Activated T-helper 1 cell treated with anti-CD3 and anti-CD28 coated beads, Interleukin-12 subunit alpha, Interleukin-12 subunit beta, Interleukin-2, Interleukin-4 antibody, amounts not matched to agents 30 ng/mL and 10 ng/mL and 1 ng/mL, durations not matched to agents 14 hours and 24 hours and 36 hours (primary cell): ENCODE measurements around the gene RNF43. TPM values are rescaled to one million over a fixed set of nuclear protein-coding genes. Genes with fewer than 3 reads are reported as not detected.

Source experiments
- DNase-seq: peaks from one replicate; pipeline ENCODE4 v3.0.0; 2021; ENCODE audit warnings: low spot score
- H3K27ac Mint-ChIP-seq: one replicate; pipeline ENCODE4 v1.8.0; 2021; ENCODE audit warnings: mild to moderate bottlenecking, mixed read lengths
- H3K27me3 Mint-ChIP-seq: one replicate; pipeline ENCODE4 v1.8.0; 2022; ENCODE audit warnings: mild to moderate bottlenecking, moderate library complexity, mixed read lengths; ENCODE audit not compliant: insufficient read depth
- H3K36me3 Mint-ChIP-seq: one replicate; pipeline ENCODE4 v1.8.0; 2021; ENCODE audit warnings: low read depth, mixed read lengths
- H3K4me1 Mint-ChIP-seq: one replicate; pipeline ENCODE4 v1.8.0; 2021; ENCODE audit warnings: low read depth, mixed read lengths
- H3K4me3 Mint-ChIP-seq: one replicate; pipeline ENCODE4 v1.8.0; 2021; ENCODE audit warnings: mild to moderate bottlenecking, moderate library complexity, mixed read lengths
- H3K9me3 Mint-ChIP-seq: one replicate; pipeline ENCODE4 v1.8.0; 2021; ENCODE audit warnings: mixed read lengths
- intact Hi-C: fragments of 100-400 bp; cut with micrococcal nuclease; formaldehyde crosslinking; loops from one replicate; pipeline ENCODE4 v1.15.1; 2024
- total RNA-seq: library from RNA; stranded (reverse); gene quantifications from 2 replicates; pipeline ENCODE4 v1.2.3, GENCODE V29; 2022

The RNF43 gene
- total RNA-seq, 1 donor from 2014 or later, result 0.47 TPM

DNA sequence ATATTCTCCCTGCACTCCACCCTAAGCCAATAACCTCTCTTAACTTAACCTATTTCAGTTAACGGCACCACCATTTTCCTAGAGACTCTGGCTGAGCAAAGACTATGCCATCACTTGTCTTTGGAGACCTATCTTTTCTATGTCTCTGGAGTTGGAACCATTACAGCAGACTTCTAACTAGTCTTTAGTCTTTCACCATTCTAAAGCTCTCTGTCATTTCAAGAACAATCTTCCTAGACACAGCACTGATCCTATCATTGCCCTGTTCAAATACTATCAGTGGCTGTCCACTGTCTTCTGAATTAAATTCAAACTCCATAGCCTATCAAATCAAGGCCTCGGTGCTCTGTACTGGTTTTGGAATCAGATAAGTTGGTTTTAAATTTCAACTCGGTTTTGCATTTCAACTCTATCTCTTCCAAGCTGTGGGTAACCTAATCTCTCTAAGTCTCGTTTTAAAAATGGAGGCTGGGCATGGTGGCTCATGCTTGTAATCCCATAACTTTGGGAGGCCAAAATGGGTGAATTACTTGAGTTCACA, 31.9 kb downstream of the RNF43 start:
- Mint-ChIP-seq H3K4me1 (peaks cover 25% of the 10 kb centered on the region), H3K36me3 (peaks cover 1% of the 10 kb centered on the region), H3K4me3 (no peak overlapping the region), H3K27me3 (peaks cover 3% of the 10 kb centered on the region), H3K9me3 (no peaks in the 10 kb centered on the region), H3K27ac (no peak overlapping the region)
- DNase-seq, result no peak
- intact Hi-C loops, result no loop called here

DNA sequence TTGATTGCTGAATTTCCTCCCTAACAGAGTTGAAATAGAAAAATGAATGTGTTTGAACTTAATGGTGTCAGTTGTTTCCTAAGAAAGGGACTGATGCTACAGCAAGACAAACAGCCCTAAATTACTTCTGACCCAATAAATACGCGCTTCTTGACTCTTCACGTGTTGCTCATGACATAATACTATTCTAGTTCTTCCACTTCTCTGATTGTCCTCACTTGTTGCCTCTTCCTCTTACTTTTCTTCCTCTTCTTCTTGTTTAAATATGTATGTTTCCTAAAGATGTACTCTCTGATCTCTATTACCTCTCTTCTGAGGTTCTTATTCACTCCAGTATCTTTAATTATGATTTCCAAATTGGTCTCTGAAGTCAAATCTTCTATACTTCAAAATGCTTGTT, 32.4 kb downstream of the RNF43 start:
- Mint-ChIP-seq H3K36me3 (peaks cover 1% of the 10 kb centered on the region), H3K27ac (no peak overlapping the region), H3K9me3 (no peaks in the 10 kb centered on the region), H3K4me1 (peaks cover 30% of the 10 kb centered on the region), H3K27me3 (peaks cover 3% of the 10 kb centered on the region), H3K4me3 (no peak overlapping the region)
- intact Hi-C loops, result no loop called here
- DNase-seq, result no peak

DNA sequence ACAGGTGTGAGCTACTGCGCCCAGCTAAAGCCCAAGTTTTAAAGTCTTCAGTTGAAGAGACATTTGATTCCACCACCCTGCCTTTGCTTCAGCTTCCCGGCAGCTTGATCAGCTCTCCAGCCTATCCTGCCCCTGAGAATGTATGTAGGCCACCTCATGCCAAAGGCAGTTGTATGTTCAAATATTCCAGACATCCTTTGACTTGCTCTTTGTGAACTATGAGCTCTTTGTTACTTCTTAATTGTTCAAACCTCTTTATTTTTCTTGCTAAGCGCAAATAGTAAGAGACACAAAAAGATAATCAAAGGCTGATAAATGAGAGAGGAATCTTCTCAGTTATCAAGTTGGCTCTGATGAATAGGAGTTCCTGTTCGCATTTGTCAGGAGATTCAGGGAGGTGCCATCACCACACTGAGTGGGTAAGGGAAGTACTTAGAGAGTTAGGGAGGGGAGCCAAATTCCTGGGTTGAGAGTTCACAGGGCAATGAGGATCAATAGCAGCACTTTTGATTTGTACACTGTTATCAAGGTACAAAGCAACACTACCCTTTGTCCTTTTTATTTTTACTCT, 33.4 kb downstream of the RNF43 start:
- H3K4me1 Mint-ChIP-seq, result peaks cover 40% of the 10 kb centered on the region
- intact Hi-C loops, result loop anchor here (2.0 kb wide), 2 partner anchors 37 to 39 kb away; no protein-coding TSS in a partner anchor

DNA sequence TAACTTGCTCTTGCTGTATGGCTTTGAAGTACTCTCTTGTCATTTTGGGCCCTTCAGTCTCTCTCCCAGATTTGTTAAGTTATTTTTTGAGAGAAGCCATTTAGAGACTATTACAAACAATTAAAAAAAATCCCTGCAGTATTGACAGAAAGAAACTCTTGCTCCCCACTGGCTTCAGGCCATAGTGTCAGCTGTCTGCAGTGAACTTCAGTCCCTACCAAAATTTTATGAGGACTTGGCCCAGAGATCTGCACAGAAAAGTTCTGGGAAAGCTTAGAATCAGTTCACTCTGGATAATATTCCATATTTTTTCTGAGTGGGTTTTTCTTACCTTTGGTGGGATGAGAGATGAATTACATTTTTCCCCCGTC, 34.5 kb downstream of the RNF43 start:
- H3K4me1 Mint-ChIP-seq, result peaks cover 46% of the 10 kb centered on the region
- no peaks in the 10 kb centered on the region for H3K9me3 Mint-ChIP-seq
- intact Hi-C loops, result loop anchor here (1.0 to 2.0 kb wide), 3 partner anchors 30 to 38 kb away; no protein-coding TSS in a partner anchor
- H3K4me3 Mint-ChIP-seq, result no peak overlapping the region
- DNase-seq, result no peak
- H3K27ac Mint-ChIP-seq, result peak overlapping the region; percentile 42
- H3K27me3 Mint-ChIP-seq, result no peaks in the 10 kb centered on the region
- peaks cover 3% of the 10 kb centered on the region for H3K36me3 Mint-ChIP-seq

More for the DNA sequence above, 33.4 kb downstream of the RNF43 start:
- Mint-ChIP-seq H3K4me3 (no peak overlapping the region), H3K36me3 (peaks cover 3% of the 10 kb centered on the region), H3K27me3 (peaks cover 1% of the 10 kb centered on the region), H3K9me3 (no peaks in the 10 kb centered on the region), H3K27ac (no peak overlapping the region)
- no peak for DNase-seq

DNA sequence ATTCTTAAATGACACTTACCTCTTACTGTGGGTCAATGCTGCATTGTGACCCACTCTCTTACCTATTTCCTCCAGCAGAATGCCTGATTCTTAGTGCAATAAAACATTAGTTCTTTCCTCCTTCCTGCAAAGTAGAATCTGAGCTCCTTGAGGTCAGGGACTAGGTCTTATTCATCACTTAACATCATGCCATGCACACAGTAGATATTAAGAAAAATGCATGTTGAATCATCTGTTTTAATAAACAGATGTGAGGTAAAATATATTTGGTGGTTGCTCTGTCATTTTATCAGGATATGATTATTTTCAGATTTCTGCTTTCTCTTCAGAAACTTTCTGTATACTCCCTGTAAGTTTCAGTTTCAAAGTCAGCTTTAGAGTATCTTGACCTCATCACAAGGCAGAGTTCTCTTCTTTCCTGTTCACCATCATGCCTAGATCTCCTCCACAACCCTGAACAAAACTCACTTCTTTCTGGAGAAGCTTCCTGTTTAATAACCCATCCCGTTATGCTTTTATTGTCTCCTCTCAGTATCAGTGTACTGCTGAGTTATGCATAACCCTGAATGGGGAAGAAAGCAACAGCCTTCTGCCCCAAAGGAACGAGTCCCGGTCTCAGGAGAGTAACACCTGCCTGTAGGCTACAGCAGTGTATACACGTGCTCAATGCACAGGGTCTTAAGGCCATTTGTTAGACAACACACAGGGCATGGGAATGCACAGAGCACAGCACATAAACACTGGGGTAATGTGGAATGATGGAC, 35.0 kb downstream of the RNF43 start:
- DNase-seq, result no peak
- H3K4me3 Mint-ChIP-seq, result peak overlapping the region; percentile 0
- no peaks in the 10 kb centered on the region for H3K9me3 Mint-ChIP-seq

DNA sequence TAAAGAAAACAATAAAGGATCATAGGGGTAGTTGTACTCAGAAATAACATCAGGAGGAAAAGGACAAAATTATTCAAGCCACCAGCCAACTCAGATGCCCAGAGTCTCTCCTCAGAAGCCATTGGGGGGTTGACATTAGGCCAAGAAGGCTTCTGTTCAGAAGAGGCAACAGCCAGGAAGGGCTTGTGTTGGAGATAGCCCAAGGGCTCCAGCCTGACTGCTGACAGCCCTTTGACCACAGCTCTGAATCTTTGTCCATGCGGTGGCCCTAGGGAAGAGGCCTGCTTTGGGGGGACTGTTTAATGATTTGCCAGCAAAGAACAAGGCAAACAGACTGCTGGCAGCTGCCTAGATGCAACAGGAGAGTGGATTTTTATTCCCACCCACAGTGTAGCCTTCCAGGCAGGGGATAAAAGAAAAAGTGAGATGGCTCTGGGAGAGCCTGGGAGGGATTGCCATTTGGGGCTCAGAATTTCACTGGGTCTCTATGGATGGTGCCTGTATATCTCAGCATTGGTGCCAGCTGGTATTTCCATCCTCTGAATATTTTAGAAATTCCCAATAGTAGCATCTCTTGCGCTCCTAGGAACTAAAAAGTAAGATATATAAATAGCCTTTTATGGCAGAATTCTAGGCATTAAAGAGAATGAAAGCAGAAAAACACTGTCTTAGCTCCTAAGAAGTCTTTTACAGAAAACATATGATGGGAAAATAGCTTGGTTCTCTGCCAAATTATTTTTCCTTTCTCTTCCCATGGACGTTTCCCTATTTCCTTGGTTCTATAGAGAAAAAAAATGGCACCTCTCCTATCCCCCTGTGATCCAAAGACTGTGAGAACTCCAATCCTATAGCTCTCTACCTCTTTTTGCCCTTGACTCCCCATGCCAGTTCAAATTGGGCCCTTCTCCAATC, 36.0 kb downstream of the RNF43 start:
- DNase-seq, result no peak
- intact Hi-C loops, result loop anchor here (1.0 to 2.0 kb wide), 3 partner anchors 32 to 39 kb away; no protein-coding TSS in a partner anchor
- Mint-ChIP-seq H3K27ac (no peak overlapping the region), H3K9me3 (no peaks in the 10 kb centered on the region), H3K4me3 (no peak overlapping the region), H3K36me3 (peaks cover 2% of the 10 kb centered on the region), H3K27me3 (no peaks in the 10 kb centered on the region), H3K4me1 (peaks cover 46% of the 10 kb centered on the region)

More for the DNA sequence above, 35.0 kb downstream of the RNF43 start:
- Mint-ChIP-seq H3K27me3 (no peaks in the 10 kb centered on the region), H3K36me3 (peaks cover 3% of the 10 kb centered on the region), H3K4me1 (peaks cover 46% of the 10 kb centered on the region), H3K27ac (peak overlapping the region; percentile 42)
- intact Hi-C loops, result loop anchor here (1.0 to 2.0 kb wide), 3 partner anchors 31 to 39 kb away; no protein-coding TSS in a partner anchor

DNA sequence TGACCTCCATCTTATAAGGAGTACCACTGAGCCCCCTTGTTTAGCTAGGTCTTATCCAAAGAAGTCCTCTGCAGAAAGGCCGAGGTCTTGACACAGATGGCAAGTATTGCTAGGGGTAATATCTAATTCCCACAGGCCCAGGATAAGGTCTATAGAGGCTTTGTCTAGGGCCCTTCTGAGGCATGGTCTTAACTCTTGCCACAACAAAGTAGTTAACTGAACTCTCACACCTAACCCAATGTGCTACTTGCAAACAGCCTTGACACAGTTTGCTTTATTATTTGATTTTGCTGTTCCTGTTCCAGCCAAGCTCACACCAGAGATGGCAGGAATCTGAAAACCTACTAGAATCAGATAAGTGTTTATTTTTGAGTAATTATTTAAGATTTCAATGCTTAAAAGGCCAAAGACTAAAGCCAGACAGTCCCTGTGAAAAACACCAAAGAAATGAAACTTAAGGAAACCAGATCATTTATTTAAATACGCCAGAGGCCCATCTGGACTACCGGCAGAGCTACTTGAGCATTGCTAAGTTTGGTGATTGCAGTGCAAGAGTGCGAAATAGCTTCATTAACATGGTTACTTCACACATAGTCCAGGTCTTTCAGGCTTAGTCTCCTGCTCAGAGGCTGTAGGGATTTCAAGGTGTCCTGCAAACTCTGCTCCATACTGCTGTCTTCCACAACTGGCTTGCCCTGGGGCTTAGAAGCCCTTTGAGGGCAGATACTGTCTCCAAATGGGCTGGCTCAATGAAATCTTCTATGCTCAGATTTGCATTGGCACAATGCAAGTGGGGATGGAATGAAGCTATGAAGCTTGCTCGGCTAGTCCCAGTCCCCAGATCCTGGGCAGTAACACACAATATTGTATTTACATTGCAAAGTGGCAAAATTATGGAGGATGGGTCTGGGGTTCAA, 36.9 kb downstream of the RNF43 start:
- H3K27me3 Mint-ChIP-seq, result no peaks in the 10 kb centered on the region
- peaks cover 46% of the 10 kb centered on the region for H3K4me1 Mint-ChIP-seq
- no peaks in the 10 kb centered on the region for H3K9me3 Mint-ChIP-seq
- intact Hi-C loops, result no loop called here
- peaks cover 2% of the 10 kb centered on the region for H3K36me3 Mint-ChIP-seq
- H3K27ac Mint-ChIP-seq, result no peak overlapping the region
- H3K4me3 Mint-ChIP-seq, result no peak overlapping the region
- no peak for DNase-seq

DNA sequence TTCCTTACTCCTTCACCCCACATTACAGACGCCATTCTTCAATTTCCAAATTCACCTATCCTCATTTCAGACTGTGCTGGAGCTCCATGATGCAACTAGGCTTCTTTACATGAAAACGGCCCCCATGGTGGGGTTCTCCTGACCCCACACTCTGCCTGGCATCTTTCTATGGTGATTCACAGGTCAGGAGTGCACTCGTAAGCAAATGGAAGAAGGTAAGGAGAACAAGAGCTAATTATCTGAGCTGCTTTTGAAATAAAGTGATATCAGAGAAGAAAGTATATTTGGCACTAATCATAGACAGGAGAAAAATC, 37.9 kb downstream of the RNF43 start:
- Mint-ChIP-seq H3K36me3 (peaks cover 5% of the 10 kb centered on the region), H3K4me1 (peaks cover 46% of the 10 kb centered on the region), H3K4me3 (no peak overlapping the region), H3K27ac (no peak overlapping the region), H3K9me3 (no peaks in the 10 kb centered on the region), H3K27me3 (no peaks in the 10 kb centered on the region)
- intact Hi-C loops, result no loop called here
- no peak for DNase-seq

DNA sequence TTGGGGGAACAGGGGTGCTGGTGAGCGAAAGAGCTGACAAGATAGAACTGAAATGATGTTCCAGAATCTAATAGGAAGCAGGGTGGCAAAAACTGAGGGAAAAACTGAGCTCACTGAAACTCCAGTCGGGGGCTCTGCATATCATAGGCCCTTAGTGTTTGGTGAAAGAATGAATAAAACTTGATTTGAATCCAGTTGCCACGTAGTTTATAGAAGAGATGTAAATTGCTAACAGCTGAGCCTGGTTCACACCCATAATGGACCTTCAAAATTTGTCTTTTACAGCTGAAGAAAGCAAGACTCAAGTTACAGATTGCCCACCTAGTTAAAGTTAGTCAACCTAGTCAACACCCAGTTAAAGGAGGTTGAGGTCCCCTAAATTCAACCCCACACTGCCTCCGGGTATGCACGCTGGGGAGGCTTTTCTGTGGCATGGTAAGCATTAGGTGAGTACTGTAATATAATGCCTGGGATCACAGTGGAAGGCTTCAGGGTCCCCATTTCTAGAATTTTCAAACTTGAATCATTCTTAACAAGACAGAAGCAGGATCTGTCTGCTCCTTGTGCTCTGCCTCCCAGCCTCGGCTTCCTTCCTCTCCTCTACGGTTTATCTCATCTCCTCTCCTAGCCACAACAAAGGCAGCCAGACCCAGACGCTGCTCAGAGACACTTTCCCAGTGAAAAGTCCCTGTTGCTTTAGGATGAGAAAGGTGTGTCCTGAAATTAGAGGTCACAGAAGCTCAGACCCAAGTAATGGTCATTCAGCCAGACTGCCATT, 38.4 kb downstream of the RNF43 start:
- peaks cover 46% of the 10 kb centered on the region for H3K4me1 Mint-ChIP-seq

DNA sequence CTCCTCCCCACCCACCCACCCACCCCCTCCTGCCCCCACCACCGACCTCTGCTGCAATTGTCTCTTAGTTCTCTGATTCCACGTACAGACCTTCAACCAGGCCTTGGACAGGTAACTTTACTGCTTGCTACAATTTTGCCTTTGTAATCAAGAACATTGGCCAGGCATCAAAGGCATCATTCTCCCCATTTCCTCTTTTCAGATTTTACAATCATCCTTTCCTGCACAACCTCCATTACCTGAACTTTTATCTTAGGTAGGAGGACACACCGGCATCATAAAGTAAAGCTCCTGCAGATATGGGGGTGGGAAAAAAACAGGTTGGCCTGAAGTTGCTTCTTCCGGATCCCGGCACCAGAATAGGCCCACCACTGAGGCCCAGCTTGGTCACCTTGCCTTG, 39.7 kb downstream of the RNF43 start:
- H3K4me1 Mint-ChIP-seq, result peaks cover 39% of the 10 kb centered on the region
- intact Hi-C loops, result no loop called here
- H3K9me3 Mint-ChIP-seq, result no peaks in the 10 kb centered on the region
- no peak overlapping the region for H3K27ac Mint-ChIP-seq
- no peak overlapping the region for H3K4me3 Mint-ChIP-seq
- peaks cover 7% of the 10 kb centered on the region for H3K36me3 Mint-ChIP-seq
- H3K27me3 Mint-ChIP-seq, result no peaks in the 10 kb centered on the region
- no peak for DNase-seq

More for the DNA sequence above, 38.4 kb downstream of the RNF43 start:
- intact Hi-C loops, result no loop called here
- Mint-ChIP-seq H3K36me3 (peaks cover 5% of the 10 kb centered on the region), H3K27me3 (no peaks in the 10 kb centered on the region), H3K9me3 (no peaks in the 10 kb centered on the region), H3K4me3 (no peak overlapping the region), H3K27ac (no peak overlapping the region)
- no peak for DNase-seq

DNA sequence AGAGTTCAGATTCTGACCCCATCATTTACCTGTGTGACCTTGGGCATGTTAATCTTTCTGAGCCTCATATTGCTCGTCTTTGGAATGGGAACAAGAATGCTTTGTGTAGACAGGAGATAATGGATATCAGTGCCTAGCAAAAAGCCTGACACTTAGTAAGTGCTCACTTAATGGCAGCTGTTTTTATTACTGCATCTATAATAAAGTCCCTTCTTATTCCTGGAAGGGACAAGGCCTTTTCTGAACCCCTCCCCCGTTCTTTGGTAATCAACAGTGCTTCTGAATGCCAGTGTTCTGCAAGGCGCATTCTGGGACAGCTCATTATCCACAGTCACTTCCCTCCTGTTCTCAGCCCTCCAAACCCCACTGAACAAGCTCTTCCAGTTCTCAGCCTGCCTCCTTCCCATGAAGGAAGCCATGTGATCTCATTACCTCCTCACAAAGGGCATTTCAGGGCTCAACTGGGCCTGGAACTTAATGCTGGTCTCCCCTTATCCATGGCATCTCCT, 40.2 kb downstream of the RNF43 start:
- H3K27me3 Mint-ChIP-seq, result no peaks in the 10 kb centered on the region
- no peak for DNase-seq
- no peaks in the 10 kb centered on the region for H3K9me3 Mint-ChIP-seq
- H3K27ac Mint-ChIP-seq, result no peak overlapping the region
- no peak overlapping the region for H3K4me3 Mint-ChIP-seq
- intact Hi-C loops, result no loop called here
- H3K36me3 Mint-ChIP-seq, result peaks cover 7% of the 10 kb centered on the region
- H3K4me1 Mint-ChIP-seq, result peaks cover 34% of the 10 kb centered on the region
